Activated naive CD8-positive, alpha-beta T cell (primary cell): ENCODE results near the gene JMJD1C.
"Not testable (repeated sequence)": the region's sequence is repeated elsewhere in the genome, so short reads cannot be mapped to it uniquely, and the experiment has no call there.

Experiments used
- H3K27ac Mint-ChIP-seq: one replicate; pipeline ENCODE4 v1.8.0; 2021; ENCODE audit warnings: mixed read lengths
- H3K27me3 Mint-ChIP-seq: one replicate; pipeline ENCODE4 v1.8.0; 2021; ENCODE audit warnings: mixed read lengths
- H3K36me3 Mint-ChIP-seq: one replicate; pipeline ENCODE4 v1.8.0; 2021; ENCODE audit warnings: mixed read lengths
- H3K4me1 Mint-ChIP-seq: one replicate; pipeline ENCODE4 v1.8.0; 2021; ENCODE audit warnings: low read depth, mixed read lengths
- H3K4me3 Mint-ChIP-seq: one replicate; pipeline ENCODE4 v1.8.0; 2021; ENCODE audit warnings: mild to moderate bottlenecking, mixed read lengths
- H3K9me3 Mint-ChIP-seq: one replicate; pipeline ENCODE4 v1.8.0; 2021; ENCODE audit warnings: low read depth, mixed read lengths

Gene JMJD1C

DNA sequence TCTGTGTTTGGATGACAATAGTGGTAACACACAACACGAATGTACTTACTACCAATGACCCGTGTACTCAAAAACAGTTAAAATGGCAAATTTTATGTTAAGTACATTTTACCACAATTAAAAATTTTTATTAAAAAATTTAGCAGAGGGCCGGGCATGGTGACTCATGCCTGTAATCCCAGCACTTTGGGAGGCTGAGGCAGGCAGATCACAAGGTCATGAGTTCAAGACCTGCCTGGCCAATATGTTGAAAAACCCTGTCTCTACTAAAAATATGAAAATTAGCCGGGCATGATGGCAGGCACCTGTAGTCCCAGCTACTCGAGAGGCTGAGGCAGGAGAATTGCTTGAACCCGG lies 88.5 kb downstream of the JMJD1C start:
- H3K4me1 Mint-ChIP-seq, result peaks cover 26% of the 10 kb centered on the region

GRCh38 chr10:63376560-63377304 lies 89.0 kb downstream of the JMJD1C start:
- Mint-ChIP-seq H3K4me1 (peaks cover 26% of the 10 kb centered on the region), H3K4me3 (no peak overlapping the region), H3K27me3 (no peaks in the 10 kb centered on the region), H3K36me3 (peaks cover 24% of the 10 kb centered on the region), H3K9me3 (peaks cover 5% of the 10 kb centered on the region), H3K27ac (no peak overlapping the region)

More for the DNA sequence above, 88.5 kb downstream of the JMJD1C start:
- not testable (repeated sequence) for H3K27me3 Mint-ChIP-seq, H3K4me3 Mint-ChIP-seq, H3K27ac Mint-ChIP-seq, H3K9me3 Mint-ChIP-seq
- peaks cover 24% of the 10 kb centered on the region for H3K36me3 Mint-ChIP-seq

DNA sequence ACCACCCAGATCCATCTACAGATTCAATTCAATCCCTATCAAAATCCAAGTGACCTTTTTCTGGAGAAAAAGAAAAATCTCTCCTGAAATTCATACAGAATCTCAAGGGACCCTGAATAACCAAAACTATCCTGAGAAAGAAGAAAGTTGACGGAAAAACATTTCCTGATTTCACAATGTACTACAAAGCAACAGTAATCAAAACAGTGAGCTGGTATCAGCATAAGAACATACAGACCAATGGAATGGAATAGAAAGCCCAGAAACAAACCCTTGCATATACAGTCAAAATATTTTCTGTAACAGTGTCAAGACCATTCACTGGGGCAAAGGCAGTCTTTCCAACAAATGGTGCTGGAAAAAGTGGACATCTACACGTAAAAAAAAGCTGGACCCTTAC lies 89.9 kb downstream of the JMJD1C start:
- H3K4me1 Mint-ChIP-seq, result peaks cover 19% of the 10 kb centered on the region
- no peaks in the 10 kb centered on the region for H3K9me3 Mint-ChIP-seq
- no peak overlapping the region for H3K27ac Mint-ChIP-seq
- H3K27me3 Mint-ChIP-seq, result no peaks in the 10 kb centered on the region
- peaks cover 16% of the 10 kb centered on the region for H3K36me3 Mint-ChIP-seq
- no peak overlapping the region for H3K4me3 Mint-ChIP-seq

- H3K27me3 Mint-ChIP-seq, result no peaks in the 10 kb centered on the region
- no peak overlapping the region for H3K27ac Mint-ChIP-seq
- H3K4me1 Mint-ChIP-seq, result peaks cover 16% of the 10 kb centered on the region
- peaks cover 14% of the 10 kb centered on the region for H3K36me3 Mint-ChIP-seq
- H3K4me3 Mint-ChIP-seq, result no peak overlapping the region
- H3K9me3 Mint-ChIP-seq, result no peaks in the 10 kb centered on the region
These were observed 90.3 kb downstream of the JMJD1C start for GRCh38 chr10:63375458-63375857.

DNA sequence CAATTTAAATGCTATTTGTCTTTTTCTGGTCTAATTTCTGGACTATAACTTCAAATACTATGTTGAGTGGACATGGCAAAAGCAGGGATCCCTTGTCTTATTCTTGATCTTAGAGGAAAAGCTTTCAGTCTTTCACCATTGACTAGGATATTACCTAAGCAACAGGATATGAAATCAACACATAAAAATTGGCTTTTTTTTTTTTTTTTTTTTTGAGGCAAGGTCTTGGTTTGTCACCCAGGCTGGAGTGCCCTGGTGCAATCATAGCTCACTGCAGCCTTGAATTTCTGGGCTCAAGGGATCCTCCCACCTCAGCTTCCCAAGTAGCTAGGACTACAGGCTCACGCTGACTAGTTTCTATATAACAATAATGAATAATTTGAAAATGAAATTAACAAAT lies 90.8 kb downstream of the JMJD1C start:
- no peak overlapping the region for H3K4me3 Mint-ChIP-seq

DNA sequence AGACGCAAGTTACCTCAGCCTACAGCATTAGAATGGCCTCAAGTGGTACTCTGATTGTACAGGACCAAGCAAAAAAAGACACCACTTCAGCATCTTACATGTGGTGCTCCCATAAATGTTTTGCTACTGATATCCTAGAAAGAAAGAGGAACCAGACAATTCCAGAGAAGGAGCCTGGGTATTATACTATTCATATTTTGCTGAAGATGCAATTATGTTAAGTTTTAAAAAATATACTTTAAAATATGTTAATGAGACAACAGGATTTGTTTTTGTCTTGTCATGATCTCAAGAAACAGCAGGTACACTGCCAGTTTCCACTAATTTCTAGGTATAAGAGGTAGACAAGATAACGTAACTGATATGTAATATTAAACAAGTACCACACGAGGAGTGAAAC lies 92.6 kb downstream of the JMJD1C start:
- no peak overlapping the region for H3K4me3 Mint-ChIP-seq
- no peak overlapping the region for H3K27ac Mint-ChIP-seq

More for the DNA sequence above, 90.8 kb downstream of the JMJD1C start:
- no peaks in the 10 kb centered on the region for H3K27me3 Mint-ChIP-seq
- no peak overlapping the region for H3K27ac Mint-ChIP-seq
- peaks cover 16% of the 10 kb centered on the region for H3K4me1 Mint-ChIP-seq
- H3K36me3 Mint-ChIP-seq, result peaks cover 11% of the 10 kb centered on the region
- no peaks in the 10 kb centered on the region for H3K9me3 Mint-ChIP-seq

DNA sequence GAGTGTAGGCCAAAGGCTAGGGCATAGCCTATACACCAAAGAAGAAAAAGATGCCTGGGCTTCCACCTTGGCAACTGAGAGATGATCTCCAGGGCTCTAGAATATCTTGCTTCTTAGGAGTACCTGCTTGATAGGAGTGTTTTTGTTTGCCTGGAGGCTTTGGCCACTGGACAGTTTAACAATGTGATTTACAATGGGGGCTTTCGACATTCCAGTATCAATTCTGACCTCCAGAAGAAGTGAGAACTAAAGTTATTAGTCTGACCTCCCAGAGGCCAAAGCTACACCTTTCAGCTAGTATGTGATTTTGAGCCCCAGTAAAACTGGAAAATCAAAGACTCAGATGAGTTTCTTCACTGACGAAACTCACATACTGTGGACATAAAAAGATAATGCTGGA lies 96.1 kb downstream of the JMJD1C start:
- no peak overlapping the region for H3K27ac Mint-ChIP-seq
- no peaks in the 10 kb centered on the region for H3K9me3 Mint-ChIP-seq
- H3K27me3 Mint-ChIP-seq, result no peaks in the 10 kb centered on the region
- H3K36me3 Mint-ChIP-seq, result peaks cover 7% of the 10 kb centered on the region
- no peak overlapping the region for H3K4me3 Mint-ChIP-seq
- peaks cover 2% of the 10 kb centered on the region for H3K4me1 Mint-ChIP-seq

More for the DNA sequence above, 92.6 kb downstream of the JMJD1C start:
- Mint-ChIP-seq H3K4me1 (peaks cover 16% of the 10 kb centered on the region), H3K27me3 (no peaks in the 10 kb centered on the region), H3K36me3 (peaks cover 11% of the 10 kb centered on the region), H3K9me3 (no peaks in the 10 kb centered on the region)

GRCh38 chr10:63368365-63368764 lies 97.4 kb downstream of the JMJD1C start:
- H3K4me1 Mint-ChIP-seq, result peaks cover 2% of the 10 kb centered on the region
- peaks cover 7% of the 10 kb centered on the region for H3K36me3 Mint-ChIP-seq
- H3K27me3 Mint-ChIP-seq, result no peaks in the 10 kb centered on the region
- H3K9me3 Mint-ChIP-seq, result no peaks in the 10 kb centered on the region
- no peak overlapping the region for H3K4me3 Mint-ChIP-seq
- H3K27ac Mint-ChIP-seq, result no peak overlapping the region

DNA sequence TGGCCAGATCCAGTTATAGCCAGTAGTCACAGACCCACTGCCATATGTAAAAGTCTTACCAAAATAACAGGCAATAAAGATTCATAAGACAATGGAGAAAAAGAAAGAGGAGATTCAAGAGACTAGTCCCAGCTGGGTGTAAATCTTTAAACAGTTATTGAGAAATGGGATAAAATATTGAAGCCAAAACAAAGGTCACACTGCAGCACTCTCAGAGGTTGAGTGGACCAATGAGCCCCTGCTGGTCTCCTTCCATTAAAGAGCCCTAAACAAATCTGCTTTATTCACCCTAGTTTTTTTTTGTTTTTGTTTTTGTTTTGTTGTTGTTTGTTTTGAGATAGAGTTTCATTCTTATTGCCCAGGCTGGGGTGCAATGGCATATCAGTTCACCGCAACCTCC lies 98.8 kb downstream of the JMJD1C start:
- no peak overlapping the region for H3K27ac Mint-ChIP-seq

GRCh38 chr10:63365976-63366765 lies 99.6 kb downstream of the JMJD1C start:
- Mint-ChIP-seq H3K9me3 (no peaks in the 10 kb centered on the region), H3K27ac (no peak overlapping the region), H3K4me3 (no peak overlapping the region), H3K27me3 (no peaks in the 10 kb centered on the region), H3K36me3 (peaks cover 3% of the 10 kb centered on the region), H3K4me1 (no peaks in the 10 kb centered on the region)

More for the DNA sequence above, 98.8 kb downstream of the JMJD1C start:
- H3K36me3 Mint-ChIP-seq, result peaks cover 3% of the 10 kb centered on the region
- no peaks in the 10 kb centered on the region for H3K4me1 Mint-ChIP-seq
- H3K9me3 Mint-ChIP-seq, result no peaks in the 10 kb centered on the region
- no peaks in the 10 kb centered on the region for H3K27me3 Mint-ChIP-seq
- H3K4me3 Mint-ChIP-seq, result no peak overlapping the region

GRCh38 chr10:63364918-63365317 lies 100.9 kb downstream of the JMJD1C start:
- no peak overlapping the region for H3K27ac Mint-ChIP-seq
- peaks cover 3% of the 10 kb centered on the region for H3K36me3 Mint-ChIP-seq

GRCh38 chr10:63363951-63364350 lies 101.8 kb downstream of the JMJD1C start:
- H3K27me3 Mint-ChIP-seq, result no peaks in the 10 kb centered on the region
- H3K9me3 Mint-ChIP-seq, result no peaks in the 10 kb centered on the region
- peaks cover 3% of the 10 kb centered on the region for H3K36me3 Mint-ChIP-seq
- no peaks in the 10 kb centered on the region for H3K4me1 Mint-ChIP-seq
- no peak overlapping the region for H3K4me3 Mint-ChIP-seq
- H3K27ac Mint-ChIP-seq, result no peak overlapping the region

More at GRCh38 chr10:63364918-63365317, 100.9 kb downstream of the JMJD1C start:
- no peaks in the 10 kb centered on the region for H3K4me1 Mint-ChIP-seq
- H3K27me3 Mint-ChIP-seq, result no peaks in the 10 kb centered on the region
- H3K4me3 Mint-ChIP-seq, result no peak overlapping the region
- no peaks in the 10 kb centered on the region for H3K9me3 Mint-ChIP-seq

GRCh38 chr10:63355682-63356081 lies 110.1 kb downstream of the JMJD1C start:
- peaks cover 3% of the 10 kb centered on the region for H3K9me3 Mint-ChIP-seq
- peaks cover 24% of the 10 kb centered on the region for H3K4me1 Mint-ChIP-seq
- no peaks in the 10 kb centered on the region for H3K27me3 Mint-ChIP-seq
- no peak overlapping the region for H3K27ac Mint-ChIP-seq
- peaks cover 2% of the 10 kb centered on the region for H3K36me3 Mint-ChIP-seq
- no peak overlapping the region for H3K4me3 Mint-ChIP-seq

GRCh38 chr10:63352976-63353375 lies 112.8 kb downstream of the JMJD1C start:
- Mint-ChIP-seq H3K27ac (no peak overlapping the region), H3K27me3 (no peaks in the 10 kb centered on the region), H3K4me1 (peaks cover 25% of the 10 kb centered on the region), H3K36me3 (peaks cover 2% of the 10 kb centered on the region), H3K4me3 (no peak overlapping the region), H3K9me3 (peaks cover 3% of the 10 kb centered on the region)

- Mint-ChIP-seq H3K4me3 (no peak overlapping the region), H3K9me3 (peaks cover 3% of the 10 kb centered on the region), H3K4me1 (peaks cover 19% of the 10 kb centered on the region), H3K27me3 (no peaks in the 10 kb centered on the region), H3K36me3 (peaks cover 2% of the 10 kb centered on the region), H3K27ac (no peak overlapping the region)
These were observed 117.4 kb downstream of the JMJD1C start for GRCh38 chr10:63348245-63348850.
